ENCODE data around the gene EEFSEC.

DNA sequence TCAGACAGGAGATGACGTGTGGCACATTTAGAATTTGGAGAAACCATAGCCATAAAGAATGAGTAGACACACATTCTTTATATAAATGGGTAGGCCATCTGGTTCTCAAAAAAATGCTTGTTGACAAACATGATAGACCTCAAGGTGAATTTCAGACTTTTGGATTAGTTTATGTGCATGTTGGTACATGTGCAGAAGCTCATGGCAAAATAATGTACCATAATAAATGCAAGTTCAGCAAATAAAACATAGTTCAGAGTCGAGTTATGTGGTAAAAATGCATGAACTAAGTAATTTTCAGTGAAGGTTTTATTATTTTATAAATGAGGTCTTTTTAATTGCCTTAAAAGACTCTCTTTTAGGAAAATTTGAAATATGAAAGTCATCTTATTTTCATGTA lies 24.6 kb downstream of the EEFSEC start:
- no peak for TF ChIP-seq CTCF (IDR thresholded peaks at IDR 0.05)
- no peak for TF ChIP-seq POLR2A (IDR thresholded peaks at IDR 0.05)
